ENCODE data around the gene OR52M1. TPM values are rescaled to one million over a fixed set of nuclear protein-coding genes. Genes with fewer than 3 reads are reported as not detected.

OR52M1 gene
- total RNA-seq, 1 donor = not detected

GRCh38 chr11:4578624-4579023, 33.6 kb downstream of the OR52M1 start:
- H4K20me1 ChIP-seq (ENCODE audit: insufficient read depth, low read length) = no peaks in the 10 kb centered on the region
- no peak for TF ChIP-seq CTCF (IDR thresholded peaks at IDR 0.05; ENCODE audit: extremely low read depth, low read depth, low read length)
- H3K4me2 ChIP-seq (ENCODE audit: insufficient read depth, low read length) = no peak overlapping the region
- peak; percentile 22 for DNase-seq (ENCODE audit: insufficient read length, low spot score, missing footprints)
- H3K36me3 ChIP-seq (ENCODE audit: insufficient read depth, low read length) = no peaks in the 10 kb centered on the region
- no peaks in the 10 kb centered on the region for H3K79me2 ChIP-seq (ENCODE audit: insufficient read depth, low read length)
- H3K4me1 ChIP-seq (ENCODE audit: insufficient read depth, low read length) = no peaks in the 10 kb centered on the region
- H2AFZ ChIP-seq (ENCODE audit: low read length) = no peak overlapping the region
- no peak overlapping the region for H3K27ac ChIP-seq (ENCODE audit: low read depth, low read length)
- no peaks in the 10 kb centered on the region for H3K9me3 ChIP-seq (ENCODE audit: low read depth, low read length)
- no peaks in the 10 kb centered on the region for H3K27me3 ChIP-seq (ENCODE audit: insufficient read depth, low read length)
- no peak overlapping the region for H3K4me3 ChIP-seq (ENCODE audit: insufficient read depth, low read length)

- DNase-seq (ENCODE audit: insufficient read length, low spot score, missing footprints) = peak; percentile 3
- Histone ChIP-seq H4K20me1 (ENCODE audit: insufficient read depth, low read length) (no peaks in the 10 kb centered on the region), H3K27ac (ENCODE audit: low read depth, low read length) (no peak overlapping the region), H3K4me1 (ENCODE audit: insufficient read depth, low read length) (no peaks in the 10 kb centered on the region), H3K4me2 (ENCODE audit: insufficient read depth, low read length) (no peak overlapping the region), H3K79me2 (ENCODE audit: insufficient read depth, low read length) (no peaks in the 10 kb centered on the region), H2AFZ (ENCODE audit: low read length) (no peak overlapping the region), H3K9me3 (ENCODE audit: low read depth, low read length) (no peaks in the 10 kb centered on the region), H3K27me3 (ENCODE audit: insufficient read depth, low read length) (no peaks in the 10 kb centered on the region), H3K36me3 (ENCODE audit: insufficient read depth, low read length) (no peaks in the 10 kb centered on the region), H3K4me3 (ENCODE audit: insufficient read depth, low read length) (no peak overlapping the region)
- TF ChIP-seq CTCF (IDR thresholded peaks at IDR 0.05; ENCODE audit: extremely low read depth, low read depth, low read length) = no peak
Measured at GRCh38 chr11:4580124-4580523, 35.1 kb downstream of the OR52M1 start.

GRCh38 chr11:4581443-4581842, 36.5 kb downstream of the OR52M1 start, which contains the start of gene OR52I2:
OR52I2 (plus strand) TSS chr11:4581743.
- Histone ChIP-seq H2AFZ (ENCODE audit: low read length) (no peak within 1 kb of the TSS), H4K20me1 (ENCODE audit: insufficient read depth, low read length) (no peaks in the 10 kb centered on the region), H3K79me2 (ENCODE audit: insufficient read depth, low read length) (no peaks in the 10 kb centered on the region), H3K27me3 (ENCODE audit: insufficient read depth, low read length) (no peaks in the 10 kb centered on the region), H3K9me3 (ENCODE audit: low read depth, low read length) (no peaks in the 10 kb centered on the region), H3K4me2 (ENCODE audit: insufficient read depth, low read length) (no peak within 1 kb of the TSS), H3K4me3 (ENCODE audit: insufficient read depth, low read length) (no peak within 1 kb of the TSS), H3K4me1 (ENCODE audit: insufficient read depth, low read length) (no peaks in the 10 kb centered on the region), H3K36me3 (ENCODE audit: insufficient read depth, low read length) (no peaks in the 10 kb centered on the region), H3K27ac (ENCODE audit: low read depth, low read length) (no peak within 1 kb of the TSS)
- no peak for TF ChIP-seq CTCF (IDR thresholded peaks at IDR 0.05; ENCODE audit: extremely low read depth, low read depth, low read length)
- no peak for DNase-seq (ENCODE audit: insufficient read length, low spot score, missing footprints)

- no peaks in the 10 kb centered on the region for H4K20me1 ChIP-seq (ENCODE audit: insufficient read depth, low read length)
- no peak overlapping the region for H3K27ac ChIP-seq (ENCODE audit: low read depth, low read length)
- no peaks in the 10 kb centered on the region for H3K36me3 ChIP-seq (ENCODE audit: insufficient read depth, low read length)
- no peaks in the 10 kb centered on the region for H3K79me2 ChIP-seq (ENCODE audit: insufficient read depth, low read length)
- H3K27me3 ChIP-seq (ENCODE audit: insufficient read depth, low read length) = no peaks in the 10 kb centered on the region
- DNase-seq (ENCODE audit: insufficient read length, low spot score, missing footprints) = no peak
- no peak overlapping the region for H3K4me2 ChIP-seq (ENCODE audit: insufficient read depth, low read length)
- no peak overlapping the region for H3K4me3 ChIP-seq (ENCODE audit: insufficient read depth, low read length)
- no peaks in the 10 kb centered on the region for H3K9me3 ChIP-seq (ENCODE audit: low read depth, low read length)
- no peak for TF ChIP-seq CTCF (IDR thresholded peaks at IDR 0.05; ENCODE audit: extremely low read depth, low read depth, low read length)
- no peaks in the 10 kb centered on the region for H3K4me1 ChIP-seq (ENCODE audit: insufficient read depth, low read length)
- H2AFZ ChIP-seq (ENCODE audit: low read length) = no peak overlapping the region
Measured at GRCh38 chr11:4589017-4589416, 44.0 kb downstream of the OR52M1 start.
